Prostate gland (tissue), 2 donors: ENCODE measurements around the gene DR1. TPM values are rescaled to one million over a fixed set of nuclear protein-coding genes. Genes with fewer than 3 reads are reported as not detected.
"Not testable (repeated sequence)": the region's sequence is repeated elsewhere in the genome, so short reads cannot be mapped to it uniquely, and the experiment has no call there.

Source experiments
- DNase-seq: peaks from one replicate; pipeline ENCODE4 v3.0.0-alpha.2; 2019; ENCODE audit warnings: low spot score
- H3K27ac ChIP-seq, 2 donors: fragments of 200-600 bp; sonication (generic); 2 replicates each; pipeline ENCODE4 v1.5.1; 2017 to 2019
- H3K27me3 ChIP-seq: fragments of 200-600 bp; sonication (generic); replicated peaks from 2 replicates; pipeline ENCODE4 v1.5.1; 2019; ENCODE audit not compliant: insufficient read depth
- H3K36me3 ChIP-seq, 2 donors: fragments of 200-600 bp; sonication (generic); 1 replicate in 1 of 2; 2 replicates in 1 of 2; pipeline versions ENCODE4 v1.5.1 to v1.8.1; 2017 to 2019
- H3K4me1 ChIP-seq: fragments of 200-600 bp; sonication (generic); replicated peaks from 2 replicates; pipeline ENCODE4 v1.5.1; 2019
- H3K4me3 ChIP-seq, 2 donors: fragments of 200-600 bp; sonication (generic); 2 replicates each; pipeline ENCODE4 v1.5.1; 2017 to 2019
- H3K9me3 ChIP-seq: fragments of 200-600 bp; sonication (generic); 2 replicates; pipeline ENCODE4 v1.5.1; 2017
- CTCF ChIP-seq, 4 experiments: fragments of 200-600 bp in 2 of 4; fragments of 450-650 bp in 2 of 4; sonication (generic) in 2 of 4; IDR thresholded peaks; 1 replicate in 3 of 4; 2 replicates in 1 of 4; pipeline ENCODE4 v1.5.1; 2016 to 2019; ENCODE audit warnings: antibody characterized with exemption in 4 of 4, mild to moderate bottlenecking in 2 of 4, moderate library complexity in 2 of 4
- POLR2A ChIP-seq: fragments of 450-650 bp; IDR thresholded peaks from one replicate; pipeline ENCODE4 v1.6.1; 2016; ENCODE audit warnings: antibody characterized with exemption, mild to moderate bottlenecking
- POLR2AphosphoS5 ChIP-seq: sonication (generic); formaldehyde crosslinking; IDR thresholded peaks from one replicate; pipeline ENCODE4 v1.6.1; 2017; ENCODE audit warnings: antibody characterized with exemption
- WGBS: methylation state at CpG from one replicate; pipeline ENCODE4 v1.1.5; 2018; 5-methylcytosine and 5-hydroxymethylcytosine counted together
- intact Hi-C: fragments of 100-400 bp; cut with DNase I; formaldehyde crosslinking; loops from one replicate; pipeline ENCODE4 v1.14.2; 2022
- total RNA-seq, 2 donors: library from RNA; depleted of rRNA; stranded (reverse); fragments of >200 nt; gene quantifications; one replicate each; pipeline ENCODE4 v1.1.0, GENCODE V29; 2016

Gene DR1
- total RNA-seq, 2 donors from 2014 or later, result 49.0 to 53.6 TPM

- DNase-seq, result no peak
- intact Hi-C loops, result no loop called here
- TF ChIP-seq POLR2AphosphoS5 (no peak), CTCF (IDR thresholded peaks at IDR 0.05) (no peak), POLR2A (no peak)
- Histone ChIP-seq H3K4me3 (no peak overlapping the region), H3K27ac (no peak overlapping the region), H3K9me3 (no peaks in the 10 kb centered on the region), H3K4me1 (no peaks in the 10 kb centered on the region), H3K36me3 (no peaks in the 10 kb centered on the region), H3K27me3 (no peaks in the 10 kb centered on the region)
- 88% methylated on average over 2 of the region's 2 CpGs for WGBS
Measured at GRCh38 chr1:93365813-93366212, 20.1 kb downstream of the DR1 start.

- no peak overlapping the region for H3K4me3 ChIP-seq
- WGBS, result 78% methylated on average over 1 of the region's 1 CpG
- TF ChIP-seq POLR2A (no peak), CTCF (IDR thresholded peaks at IDR 0.05) (no peak), POLR2AphosphoS5 (no peak)
- DNase-seq, result no peak
- no peaks in the 10 kb centered on the region for H3K36me3 ChIP-seq
- no peak overlapping the region for H3K27ac ChIP-seq
- no peaks in the 10 kb centered on the region for H3K9me3 ChIP-seq
- H3K27me3 ChIP-seq, result no peaks in the 10 kb centered on the region
- intact Hi-C loops, result no loop called here
- no peaks in the 10 kb centered on the region for H3K4me1 ChIP-seq
Measured at GRCh38 chr1:93369734-93370133, 24.0 kb downstream of the DR1 start.

- intact Hi-C loops, result no loop called here
- DNase-seq, result no peak
- Histone ChIP-seq H3K9me3 (no peaks in the 10 kb centered on the region), H3K4me3 (no peak overlapping the region), H3K27me3 (no peaks in the 10 kb centered on the region), H3K27ac (no peak overlapping the region), H3K36me3 (no peaks in the 10 kb centered on the region), H3K4me1 (no peaks in the 10 kb centered on the region)
- WGBS, result 92% methylated on average over 5 of the region's 5 CpGs
- no peak for TF ChIP-seq POLR2AphosphoS5
- no peak for TF ChIP-seq CTCF (IDR thresholded peaks at IDR 0.05)
- TF ChIP-seq POLR2A, result no peak
Measured at GRCh38 chr1:93374334-93375106, 28.8 kb downstream of the DR1 start.

- no peak for TF ChIP-seq POLR2A
- no peak for TF ChIP-seq POLR2AphosphoS5
- TF ChIP-seq CTCF (IDR thresholded peaks at IDR 0.05), result no peak
- H3K27ac ChIP-seq, result no peak overlapping the region
- WGBS, result 93% methylated on average over 3 of the region's 3 CpGs
Measured at GRCh38 chr1:93384656-93385055, 38.9 kb downstream of the DR1 start.

GRCh38 chr1:93386268-93386667 lies 40.6 kb downstream of the DR1 start:
- H3K9me3 ChIP-seq, H3K36me3 ChIP-seq, H3K4me1 ChIP-seq, intact Hi-C loops, H3K4me3 ChIP-seq, DNase-seq, H3K27ac ChIP-seq, H3K27me3 ChIP-seq: not testable (repeated sequence)
- WGBS, result 89% methylated on average over 7 of the region's 7 CpGs

More at GRCh38 chr1:93384656-93385055, 38.9 kb downstream of the DR1 start:
- H3K9me3 ChIP-seq, result no peaks in the 10 kb centered on the region
- no peak for DNase-seq
- no peaks in the 10 kb centered on the region for H3K4me1 ChIP-seq
- H3K36me3 ChIP-seq, result no peaks in the 10 kb centered on the region
- no peak overlapping the region for H3K4me3 ChIP-seq
- intact Hi-C loops, result no loop called here
- no peaks in the 10 kb centered on the region for H3K27me3 ChIP-seq
